Suprapubic skin (tissue), 4 donors: ENCODE measurements around the gene SHISA8.

Experiments
- EP300 ChIP-seq: sonication (generic); formaldehyde crosslinking; IDR thresholded peaks from one replicate; pipeline ENCODE4 v1.6.1; 2017; ENCODE audit warnings: antibody characterized with exemption
- POLR2A ChIP-seq, 2 donors: fragments of 450-650 bp; IDR thresholded peaks; one replicate each; pipeline ENCODE4 v1.6.1; 2017; ENCODE audit warnings: antibody characterized with exemption in 2 of 2, mild to moderate bottlenecking in 2 of 2, moderate library complexity in 2 of 2
- POLR2AphosphoS5 ChIP-seq, 3 donors: sonication (generic); formaldehyde crosslinking; IDR thresholded peaks; one replicate each; pipeline ENCODE4 v1.6.1; 2017; ENCODE audit warnings: antibody characterized with exemption in 3 of 3
- TF ChIP-seq, protein P1 (sequence below), 2 donors: fragments of 200-600 bp in 1 of 2; fragments of 450-650 bp in 1 of 2; sonication (generic) in 1 of 2; IDR thresholded peaks; one replicate each; pipeline ENCODE4 v1.5.1; 2016 to 2019; ENCODE audit warnings: antibody characterized with exemption in 2 of 2, mild to moderate bottlenecking in 1 of 2, moderate library complexity in 1 of 2

DNA sequence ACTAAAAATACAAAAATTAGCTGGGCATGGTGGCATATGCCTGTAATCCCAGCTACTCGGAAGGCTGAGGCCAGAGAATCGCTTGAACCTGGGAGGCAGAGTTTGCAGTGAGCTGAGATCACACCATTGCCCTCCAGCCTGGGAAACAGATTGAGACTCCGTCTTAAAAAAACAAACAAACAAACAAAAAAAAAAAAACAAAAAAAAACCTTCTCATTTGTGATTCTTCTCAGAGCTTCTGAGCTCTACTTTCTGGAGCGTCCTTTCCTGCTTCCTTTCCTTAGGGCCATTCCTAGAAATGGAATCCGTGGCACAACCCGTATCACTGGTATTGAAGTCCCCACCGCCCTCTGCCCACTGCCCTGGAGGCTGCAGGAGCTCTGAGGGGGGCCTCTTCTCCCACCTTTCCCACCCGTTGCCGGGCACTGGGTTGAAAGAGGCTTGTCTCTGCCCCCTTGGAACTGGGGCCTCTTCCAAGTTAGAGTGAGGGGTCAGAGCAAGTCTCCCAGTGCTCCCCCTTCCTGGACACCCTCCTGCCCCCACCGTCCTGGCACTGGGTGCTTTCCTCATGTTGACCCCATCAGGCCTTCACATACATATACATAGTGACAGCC is 2.0 kb upstream of the SHISA8 start:
- TF ChIP-seq, protein P1, sequence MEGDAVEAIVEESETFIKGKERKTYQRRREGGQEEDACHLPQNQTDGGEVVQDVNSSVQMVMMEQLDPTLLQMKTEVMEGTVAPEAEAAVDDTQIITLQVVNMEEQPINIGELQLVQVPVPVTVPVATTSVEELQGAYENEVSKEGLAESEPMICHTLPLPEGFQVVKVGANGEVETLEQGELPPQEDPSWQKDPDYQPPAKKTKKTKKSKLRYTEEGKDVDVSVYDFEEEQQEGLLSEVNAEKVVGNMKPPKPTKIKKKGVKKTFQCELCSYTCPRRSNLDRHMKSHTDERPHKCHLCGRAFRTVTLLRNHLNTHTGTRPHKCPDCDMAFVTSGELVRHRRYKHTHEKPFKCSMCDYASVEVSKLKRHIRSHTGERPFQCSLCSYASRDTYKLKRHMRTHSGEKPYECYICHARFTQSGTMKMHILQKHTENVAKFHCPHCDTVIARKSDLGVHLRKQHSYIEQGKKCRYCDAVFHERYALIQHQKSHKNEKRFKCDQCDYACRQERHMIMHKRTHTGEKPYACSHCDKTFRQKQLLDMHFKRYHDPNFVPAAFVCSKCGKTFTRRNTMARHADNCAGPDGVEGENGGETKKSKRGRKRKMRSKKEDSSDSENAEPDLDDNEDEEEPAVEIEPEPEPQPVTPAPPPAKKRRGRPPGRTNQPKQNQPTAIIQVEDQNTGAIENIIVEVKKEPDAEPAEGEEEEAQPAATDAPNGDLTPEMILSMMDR (IDR thresholded peaks at IDR 0.05): no peak
- TF ChIP-seq POLR2A (IDR thresholded peaks at IDR 0.05) (no peak), POLR2AphosphoS5 (IDR thresholded peaks at IDR 0.05) (no peak), EP300 (no peak)
